IPS-15b (cell line): ENCODE results near the gene LSM14A.
"Not testable (repeated sequence)": the region's sequence is repeated elsewhere in the genome, so short reads cannot be mapped to it uniquely, and the experiment has no call there.

Source experiments
- H3K27me3 ChIP-seq: one replicate; pipeline ENCODE4 v1.6.1; 2013; ENCODE audit warnings: low read length; ENCODE audit not compliant: control insufficient read depth, insufficient read depth
- H3K36me3 ChIP-seq: one replicate; pipeline ENCODE4 v1.6.1; 2013; ENCODE audit warnings: low read length; ENCODE audit not compliant: control insufficient read depth, insufficient read depth
- H3K4me1 ChIP-seq: one replicate; pipeline ENCODE4 v1.6.1; 2013; ENCODE audit warnings: mild to moderate bottlenecking, low read length; ENCODE audit not compliant: control insufficient read depth, insufficient read depth
- H3K4me3 ChIP-seq: one replicate; pipeline ENCODE4 v1.5.1; 2013; ENCODE audit warnings: low read depth, low read length
- H3K9ac ChIP-seq: one replicate; pipeline ENCODE4 v1.6.1; 2013; ENCODE audit warnings: low read depth, mild to moderate bottlenecking, low read length
- H3K9me3 ChIP-seq: one replicate; pipeline ENCODE4 v1.6.1; 2013; ENCODE audit warnings: mild to moderate bottlenecking, low read length; ENCODE audit not compliant: control insufficient read depth, insufficient read depth

The LSM14A gene

DNA sequence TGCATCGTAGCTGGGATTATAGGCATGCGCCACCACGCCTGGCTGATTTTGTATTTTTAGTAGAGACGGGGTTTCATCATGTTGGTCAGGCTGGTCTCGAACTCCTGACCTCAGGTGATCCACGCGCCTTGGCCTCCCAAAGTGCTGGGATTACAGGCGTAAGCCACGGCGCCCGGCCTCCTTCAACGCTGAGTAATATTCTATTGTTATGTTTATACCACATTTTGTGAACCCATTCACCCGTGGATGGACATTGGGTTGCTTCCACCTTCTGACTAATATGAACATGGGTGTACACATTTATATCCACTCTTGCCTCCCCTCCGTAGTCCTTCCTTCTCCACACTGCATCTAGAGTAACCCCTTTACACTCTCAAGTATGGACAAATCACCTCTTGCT, 80.9 kb downstream of the LSM14A start:
- not testable (repeated sequence) for H3K9me3 ChIP-seq, H3K4me3 ChIP-seq, H3K27me3 ChIP-seq, H3K36me3 ChIP-seq, H3K9ac ChIP-seq, H3K4me1 ChIP-seq

DNA sequence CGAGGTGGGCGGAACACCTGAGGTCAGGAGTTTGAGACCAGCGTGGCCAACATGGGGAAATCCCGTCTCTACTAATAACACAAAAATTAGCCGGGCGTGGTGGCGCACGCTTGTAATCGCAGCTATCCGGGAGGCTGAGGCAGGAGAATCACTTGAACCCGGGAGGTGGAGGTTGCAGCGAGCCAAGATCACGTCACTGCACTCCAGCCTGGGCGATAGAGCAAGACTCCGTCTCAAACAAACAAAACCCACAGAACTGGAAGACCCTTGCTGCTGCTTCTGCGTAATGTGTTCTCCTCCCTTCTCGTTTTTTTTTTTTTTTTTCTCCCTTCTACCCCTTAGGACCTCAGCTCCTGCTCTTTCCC, 81.4 kb downstream of the LSM14A start:
- Histone ChIP-seq H3K9ac (peak overlapping the region; percentile 73), H3K4me3 (peak overlapping the region; percentile 85)
- not testable (repeated sequence) for H3K9me3 ChIP-seq, H3K4me1 ChIP-seq, H3K27me3 ChIP-seq, H3K36me3 ChIP-seq

- H3K9me3 ChIP-seq = no peaks in the 10 kb centered on the region
- H3K4me1 ChIP-seq = no peaks in the 10 kb centered on the region
- H3K4me3 ChIP-seq = peak within 1 kb of the TSS; percentile 85
- H3K9ac ChIP-seq = peak within 1 kb of the TSS; percentile 73
- H3K27me3 ChIP-seq = no peaks in the 10 kb centered on the region
- H3K36me3 ChIP-seq = no peaks in the 10 kb centered on the region
These were observed 81.9 kb downstream of the LSM14A start, which contains the start of gene GARRE1 for GRCh38 chr19:34254046-34254697. TSS of gene GARRE1 (plus strand) at chr19:34254554. CDS start at chr19:34300474, 45,920 bp downstream.

DNA sequence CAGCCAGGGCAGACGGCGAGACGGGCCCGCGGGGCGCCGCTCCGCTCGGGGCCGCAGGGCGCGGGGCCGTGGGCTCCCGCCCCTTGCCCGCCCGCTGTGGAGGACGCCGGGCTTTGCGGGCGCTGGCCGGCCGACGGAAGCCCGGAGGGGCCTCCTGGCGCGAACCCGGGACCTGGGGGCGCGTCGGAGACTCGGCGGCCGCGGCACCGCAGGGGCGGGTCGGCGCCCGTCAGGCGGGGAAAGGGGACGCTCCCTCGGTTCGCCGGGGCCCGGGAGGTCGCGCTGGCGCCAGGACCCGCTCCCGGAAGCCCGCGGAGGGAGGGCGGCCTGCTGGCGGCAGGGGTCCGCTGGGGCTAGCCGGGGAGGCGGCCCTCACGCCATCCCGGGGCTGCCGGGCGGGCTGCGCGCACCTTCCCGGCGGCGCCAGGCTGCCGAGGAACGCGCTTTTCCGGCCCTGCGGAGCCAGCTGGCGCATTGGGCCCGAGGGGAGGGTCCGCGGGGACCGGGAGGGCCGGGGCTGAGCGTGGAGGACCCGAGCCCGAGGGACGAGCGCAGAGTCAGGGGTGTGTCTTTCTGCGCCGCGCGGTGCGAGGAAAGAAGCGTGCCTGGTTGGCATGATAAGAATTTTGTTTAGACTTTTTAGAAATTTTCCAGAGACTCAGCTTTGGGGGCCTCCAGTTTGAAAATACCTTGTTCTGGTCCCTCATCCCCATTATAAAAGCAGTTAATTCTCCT, 82.6 kb downstream of the LSM14A start:
- Histone ChIP-seq H3K4me3 (peak overlapping the region; percentile 72), H3K9me3 (no peaks in the 10 kb centered on the region), H3K27me3 (no peaks in the 10 kb centered on the region), H3K4me1 (no peaks in the 10 kb centered on the region), H3K9ac (peak overlapping the region; percentile 60), H3K36me3 (no peaks in the 10 kb centered on the region)

- Histone ChIP-seq H3K27me3 (no peaks in the 10 kb centered on the region), H3K9ac (no peak overlapping the region), H3K9me3 (no peaks in the 10 kb centered on the region), H3K4me3 (peak overlapping the region; percentile 72), H3K4me1 (no peaks in the 10 kb centered on the region), H3K36me3 (no peaks in the 10 kb centered on the region)
These were observed 83.2 kb downstream of the LSM14A start for GRCh38 chr19:34255546-34255945.

- H3K4me3 ChIP-seq = no peak overlapping the region
- no peaks in the 10 kb centered on the region for H3K27me3 ChIP-seq
- H3K9ac ChIP-seq = no peak overlapping the region
- H3K4me1 ChIP-seq = peaks cover 4% of the 10 kb centered on the region
- no peaks in the 10 kb centered on the region for H3K36me3 ChIP-seq
- H3K9me3 ChIP-seq = no peaks in the 10 kb centered on the region
These were observed 84.7 kb downstream of the LSM14A start for GRCh38 chr19:34256835-34257558.

GRCh38 chr19:34257559-34257924, 85.2 kb downstream of the LSM14A start:
- H3K9me3 ChIP-seq = no peaks in the 10 kb centered on the region
- H3K36me3 ChIP-seq = no peaks in the 10 kb centered on the region
- H3K4me3 ChIP-seq = no peak overlapping the region
- peaks cover 4% of the 10 kb centered on the region for H3K4me1 ChIP-seq
- H3K9ac ChIP-seq = no peak overlapping the region
- no peaks in the 10 kb centered on the region for H3K27me3 ChIP-seq

- no peak overlapping the region for H3K4me3 ChIP-seq
- peaks cover 4% of the 10 kb centered on the region for H3K4me1 ChIP-seq
- no peak overlapping the region for H3K9ac ChIP-seq
- no peaks in the 10 kb centered on the region for H3K27me3 ChIP-seq
- no peaks in the 10 kb centered on the region for H3K9me3 ChIP-seq
- no peaks in the 10 kb centered on the region for H3K36me3 ChIP-seq
These were observed 87.2 kb downstream of the LSM14A start for GRCh38 chr19:34259367-34260095.

DNA sequence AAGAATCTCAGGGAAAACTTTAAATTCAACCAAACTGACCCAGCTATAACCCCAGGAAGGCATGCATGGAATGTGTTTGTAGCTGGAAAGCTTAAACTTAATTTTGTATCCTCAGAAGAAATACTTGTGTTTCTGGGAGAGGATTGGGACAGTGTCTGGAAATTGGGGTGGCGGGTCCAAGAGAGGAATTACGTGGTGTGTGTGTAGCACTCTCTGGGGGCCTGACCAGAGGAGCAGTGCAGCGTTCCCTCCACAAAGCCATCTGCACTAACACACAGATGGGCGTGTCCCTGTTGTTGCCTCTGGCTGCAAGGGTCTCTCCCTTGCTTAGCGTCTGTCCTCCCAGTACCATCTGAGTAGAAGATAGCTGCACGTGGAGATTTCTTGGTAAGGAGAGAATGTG, 88.5 kb downstream of the LSM14A start:
- Histone ChIP-seq H3K36me3 (no peaks in the 10 kb centered on the region), H3K9me3 (no peaks in the 10 kb centered on the region), H3K4me3 (no peak overlapping the region), H3K9ac (no peak overlapping the region), H3K4me1 (peaks cover 7% of the 10 kb centered on the region), H3K27me3 (no peaks in the 10 kb centered on the region)

GRCh38 chr19:34261334-34262109, 89.2 kb downstream of the LSM14A start:
- Histone ChIP-seq H3K27me3 (no peaks in the 10 kb centered on the region), H3K9me3 (no peaks in the 10 kb centered on the region), H3K4me1 (peaks cover 7% of the 10 kb centered on the region), H3K9ac (no peak overlapping the region), H3K36me3 (no peaks in the 10 kb centered on the region), H3K4me3 (no peak overlapping the region)

DNA sequence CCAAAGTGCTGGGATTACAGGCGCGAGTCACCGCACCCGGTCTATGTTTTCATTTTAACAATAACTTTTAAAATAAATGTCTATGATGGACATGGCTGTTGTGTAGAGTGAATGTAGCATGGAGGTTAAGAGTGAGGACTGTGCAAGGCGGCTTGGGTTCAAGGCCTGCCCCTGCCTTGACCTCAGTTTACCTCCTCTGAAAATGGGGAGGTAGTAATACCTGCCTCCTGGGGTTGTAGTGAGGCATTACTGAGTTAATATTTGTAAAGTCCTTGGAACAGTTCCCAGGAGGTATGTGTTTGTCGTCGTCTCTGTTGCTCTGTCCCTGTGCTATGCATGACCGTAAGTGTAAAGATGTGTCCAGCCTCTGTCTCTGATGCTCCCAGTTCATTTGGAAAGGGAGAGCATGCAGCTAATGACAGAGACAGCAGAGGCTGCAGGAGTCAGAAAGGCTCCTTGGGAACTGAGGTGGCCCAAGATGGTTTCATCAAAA, 91.5 kb downstream of the LSM14A start:
- Histone ChIP-seq H3K9me3 (no peaks in the 10 kb centered on the region), H3K36me3 (no peaks in the 10 kb centered on the region), H3K27me3 (no peaks in the 10 kb centered on the region), H3K4me3 (no peak overlapping the region), H3K4me1 (peaks cover 7% of the 10 kb centered on the region), H3K9ac (no peak overlapping the region)
